ENCODE measurements around the gene OVOL3.

Gene OVOL3

GRCh38 chr19:36139120-36139472 is 28.2 kb downstream of the OVOL3 start:
- no peak for ATAC-seq
- Mint-ChIP-seq H3K36me3 (peaks cover 23% of the 10 kb centered on the region), H3K4me3 (peak overlapping the region; percentile 99), H3K9me3 (peaks cover 4% of the 10 kb centered on the region), H3K27me3 (no peaks in the 10 kb centered on the region), H3K27ac (peak overlapping the region; percentile 98), H3K4me1 (peaks cover 28% of the 10 kb centered on the region)

GRCh38 chr19:36139473-36140303 is 28.7 kb downstream of the OVOL3 start, which contains the start of gene CAPNS1:
CAPNS1 (plus strand) TSS chr19:36140066; CDS start chr19:36141012, 946 bp downstream.
- Mint-ChIP-seq H3K27me3 (no peaks in the 10 kb centered on the region), H3K27ac (peak within 1 kb of the TSS; percentile 98), H3K4me1 (peaks cover 28% of the 10 kb centered on the region), H3K4me3 (peak within 1 kb of the TSS; percentile 99), H3K9me3 (peaks cover 4% of the 10 kb centered on the region), H3K36me3 (peaks cover 23% of the 10 kb centered on the region)
- peak; percentile 93 for ATAC-seq

- Mint-ChIP-seq H3K36me3 (peaks cover 26% of the 10 kb centered on the region), H3K4me3 (peak overlapping the region; percentile 99), H3K9me3 (peaks cover 4% of the 10 kb centered on the region), H3K27ac (peak overlapping the region; percentile 98), H3K27me3 (no peaks in the 10 kb centered on the region), H3K4me1 (peaks cover 28% of the 10 kb centered on the region)
- ATAC-seq, result peak; percentile 44
These were observed 29.5 kb downstream of the OVOL3 start for GRCh38 chr19:36140304-36141038.

- H3K27ac Mint-ChIP-seq, result peak overlapping the region; percentile 98
- peak; percentile 83 for ATAC-seq
- H3K9me3 Mint-ChIP-seq, result peaks cover 4% of the 10 kb centered on the region
- peaks cover 33% of the 10 kb centered on the region for H3K36me3 Mint-ChIP-seq
- peak overlapping the region; percentile 99 for H3K4me3 Mint-ChIP-seq
- no peaks in the 10 kb centered on the region for H3K27me3 Mint-ChIP-seq
- peaks cover 28% of the 10 kb centered on the region for H3K4me1 Mint-ChIP-seq
These were observed 30.3 kb downstream of the OVOL3 start for GRCh38 chr19:36141039-36141927.

- Mint-ChIP-seq H3K4me1 (peaks cover 21% of the 10 kb centered on the region), H3K4me3 (peak overlapping the region; percentile 83), H3K36me3 (peaks cover 41% of the 10 kb centered on the region), H3K27me3 (no peaks in the 10 kb centered on the region), H3K27ac (no peak overlapping the region), H3K9me3 (peaks cover 4% of the 10 kb centered on the region)
- no peak for ATAC-seq
These were observed 31.1 kb downstream of the OVOL3 start for GRCh38 chr19:36142046-36142445.

- Mint-ChIP-seq H3K4me3 (peak overlapping the region; percentile 27), H3K4me1 (peaks cover 20% of the 10 kb centered on the region), H3K27me3 (no peaks in the 10 kb centered on the region), H3K36me3 (peaks cover 45% of the 10 kb centered on the region), H3K27ac (no peak overlapping the region), H3K9me3 (peaks cover 4% of the 10 kb centered on the region)
- no peak for ATAC-seq
These were observed 31.6 kb downstream of the OVOL3 start for GRCh38 chr19:36142496-36142895.

- peaks cover 20% of the 10 kb centered on the region for H3K4me1 Mint-ChIP-seq
- no peak overlapping the region for H3K4me3 Mint-ChIP-seq
- ATAC-seq, result no peak
- peaks cover 4% of the 10 kb centered on the region for H3K9me3 Mint-ChIP-seq
- no peak overlapping the region for H3K27ac Mint-ChIP-seq
- no peaks in the 10 kb centered on the region for H3K27me3 Mint-ChIP-seq
- H3K36me3 Mint-ChIP-seq, result peaks cover 63% of the 10 kb centered on the region
These were observed 33.7 kb downstream of the OVOL3 start for GRCh38 chr19:36144624-36145023.

- ATAC-seq, result no peak
- H3K4me1 Mint-ChIP-seq, result no peaks in the 10 kb centered on the region
- no peak overlapping the region for H3K27ac Mint-ChIP-seq
- H3K4me3 Mint-ChIP-seq, result no peak overlapping the region
- peaks cover 60% of the 10 kb centered on the region for H3K36me3 Mint-ChIP-seq
- no peaks in the 10 kb centered on the region for H3K9me3 Mint-ChIP-seq
- no peaks in the 10 kb centered on the region for H3K27me3 Mint-ChIP-seq
These were observed 38.9 kb downstream of the OVOL3 start for GRCh38 chr19:36149673-36150406.

GRCh38 chr19:36150586-36150985 is 39.6 kb downstream of the OVOL3 start:
- peaks cover 60% of the 10 kb centered on the region for H3K36me3 Mint-ChIP-seq
- no peaks in the 10 kb centered on the region for H3K27me3 Mint-ChIP-seq
- H3K9me3 Mint-ChIP-seq, result no peaks in the 10 kb centered on the region
- no peak overlapping the region for H3K4me3 Mint-ChIP-seq
- H3K27ac Mint-ChIP-seq, result no peak overlapping the region
- no peak for ATAC-seq
- no peaks in the 10 kb centered on the region for H3K4me1 Mint-ChIP-seq

- Mint-ChIP-seq H3K4me3 (no peak overlapping the region), H3K4me1 (no peaks in the 10 kb centered on the region), H3K9me3 (no peaks in the 10 kb centered on the region), H3K36me3 (peaks cover 53% of the 10 kb centered on the region), H3K27me3 (no peaks in the 10 kb centered on the region), H3K27ac (no peak overlapping the region)
- no peak for ATAC-seq
These were observed 40.4 kb downstream of the OVOL3 start for GRCh38 chr19:36151144-36152018.

- Mint-ChIP-seq H3K36me3 (peaks cover 47% of the 10 kb centered on the region), H3K27me3 (no peaks in the 10 kb centered on the region), H3K27ac (no peak overlapping the region), H3K9me3 (no peaks in the 10 kb centered on the region), H3K4me3 (no peak overlapping the region), H3K4me1 (no peaks in the 10 kb centered on the region)
- peak; percentile 31 for ATAC-seq
These were observed 41.0 kb downstream of the OVOL3 start for GRCh38 chr19:36152019-36152351.

- H3K27me3 Mint-ChIP-seq, result no peaks in the 10 kb centered on the region
- peaks cover 43% of the 10 kb centered on the region for H3K36me3 Mint-ChIP-seq
- ATAC-seq, result peak; percentile 24
- no peaks in the 10 kb centered on the region for H3K9me3 Mint-ChIP-seq
- no peaks in the 10 kb centered on the region for H3K4me1 Mint-ChIP-seq
- H3K4me3 Mint-ChIP-seq, result no peak within 1 kb of the TSS
- H3K27ac Mint-ChIP-seq, result no peak within 1 kb of the TSS
These were observed 41.6 kb downstream of the OVOL3 start, which contains the start of gene COX7A1 for GRCh38 chr19:36152352-36153091. COX7A1 (minus strand) TSS chr19:36152447; CDS start chr19:36152407, 40 bp downstream.

- Mint-ChIP-seq H3K36me3 (peaks cover 42% of the 10 kb centered on the region), H3K9me3 (no peaks in the 10 kb centered on the region), H3K4me3 (no peak overlapping the region), H3K27ac (no peak overlapping the region), H3K27me3 (no peaks in the 10 kb centered on the region), H3K4me1 (no peaks in the 10 kb centered on the region)
- ATAC-seq, result no peak
These were observed 42.2 kb downstream of the OVOL3 start for GRCh38 chr19:36153126-36153525.

All from stimulated activated memory B cell treated with anti-CD40 and anti-IgM and Interleukin-4, amounts not matched to agents 10 μg/mL and 1 μg/mL and 100 μg/mL, for 72 hours (primary cell).